ENCODE measurements around the gene SUMO3. TPM values are rescaled to one million over a fixed set of nuclear protein-coding genes. Genes with fewer than 3 reads are reported as not detected.
A peak's percentile ranks its signal among the peaks of the same experiment; 100 is the strongest.

SUMO3 gene
- total and polyA plus RNA-seq, 2 donors (not counting 1 experiment from before 2014, with no cell fraction given), result 96.3 to 190 TPM

DNA sequence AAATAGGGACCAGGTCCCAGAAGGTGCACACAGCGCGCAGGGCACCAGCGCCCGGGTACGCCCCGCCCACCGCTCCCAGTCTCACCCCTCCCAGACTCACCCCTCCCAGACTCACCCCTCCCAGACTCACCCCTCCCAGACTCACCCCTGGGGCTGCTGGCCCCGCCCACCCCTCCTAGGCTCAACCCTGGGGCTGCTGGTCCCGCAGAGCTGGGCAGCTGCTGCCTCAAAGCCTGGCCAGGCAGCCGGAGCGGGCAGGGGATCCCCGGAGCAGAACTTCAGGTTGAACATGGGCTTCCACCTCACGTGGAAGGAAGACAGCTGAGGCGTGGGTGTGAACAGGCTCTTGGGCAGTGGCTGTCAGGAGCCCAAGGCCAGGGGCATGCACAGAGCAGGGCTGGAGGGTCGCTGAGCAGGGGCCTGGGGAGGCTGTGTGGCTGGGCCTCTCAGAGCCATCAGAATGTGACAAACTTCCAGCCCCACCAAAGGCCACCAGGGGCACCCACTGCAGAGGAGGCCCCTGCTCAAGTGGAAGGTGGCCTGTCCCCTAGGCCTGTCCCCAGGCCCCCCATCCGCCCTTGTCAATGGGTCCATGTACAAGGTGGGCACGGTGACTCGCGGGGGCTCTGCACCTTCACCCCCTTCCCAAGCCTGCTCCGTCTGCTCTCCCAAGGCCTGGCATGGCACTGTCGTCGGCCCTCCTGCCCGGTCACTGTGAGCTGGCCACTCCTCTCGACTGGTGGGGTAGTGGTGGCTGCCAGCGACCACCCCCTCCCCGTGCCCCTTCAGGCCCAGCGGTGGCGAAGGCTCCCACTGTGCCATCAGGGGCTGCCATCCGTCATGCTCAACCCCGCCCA is 20.4 kb upstream of the SUMO3 start:
- no peaks in the 10 kb centered on the region for H3K9me3 ChIP-seq (ENCODE audit: control insufficient read depth, insufficient read depth, low read depth, low read length)
- no peaks in the 10 kb centered on the region for H3K79me2 ChIP-seq (ENCODE audit: control insufficient read depth, insufficient read depth, low read length)
- peaks cover 3% of the 10 kb centered on the region for H3K27me3 ChIP-seq (ENCODE audit: control insufficient read depth, insufficient read depth, low read length)
- H3K4me1 ChIP-seq (ENCODE audit: control insufficient read depth, extremely low read depth, insufficient read depth, low read length), result no peaks in the 10 kb centered on the region
- DNase-seq (ENCODE audit: low read depth in 2 of 2), result no peak
- no peak overlapping the region for H2AFZ ChIP-seq (ENCODE audit: low read length)
- H3K4me2 ChIP-seq (ENCODE audit: extremely low read depth, insufficient read depth, low read length), result no peak overlapping the region
- H4K20me1 ChIP-seq (ENCODE audit: control insufficient read depth, extremely low read depth, insufficient read depth, low read length), result no peaks in the 10 kb centered on the region
- H3K9ac ChIP-seq (ENCODE audit: insufficient read depth, low read length), result no peak overlapping the region
- no peak overlapping the region for H3K4me3 ChIP-seq (replicated peaks in 1 of 4; ENCODE audit: control extremely low read depth in 1 of 4, insufficient read depth in 1 of 4, low read depth in 3 of 4, low read length in 4 of 4)
- no peak for TF ChIP-seq EZH2 (IDR thresholded peaks at IDR 0.05; ENCODE audit: low read length, missing control alignments)
- TF ChIP-seq, protein P1, sequence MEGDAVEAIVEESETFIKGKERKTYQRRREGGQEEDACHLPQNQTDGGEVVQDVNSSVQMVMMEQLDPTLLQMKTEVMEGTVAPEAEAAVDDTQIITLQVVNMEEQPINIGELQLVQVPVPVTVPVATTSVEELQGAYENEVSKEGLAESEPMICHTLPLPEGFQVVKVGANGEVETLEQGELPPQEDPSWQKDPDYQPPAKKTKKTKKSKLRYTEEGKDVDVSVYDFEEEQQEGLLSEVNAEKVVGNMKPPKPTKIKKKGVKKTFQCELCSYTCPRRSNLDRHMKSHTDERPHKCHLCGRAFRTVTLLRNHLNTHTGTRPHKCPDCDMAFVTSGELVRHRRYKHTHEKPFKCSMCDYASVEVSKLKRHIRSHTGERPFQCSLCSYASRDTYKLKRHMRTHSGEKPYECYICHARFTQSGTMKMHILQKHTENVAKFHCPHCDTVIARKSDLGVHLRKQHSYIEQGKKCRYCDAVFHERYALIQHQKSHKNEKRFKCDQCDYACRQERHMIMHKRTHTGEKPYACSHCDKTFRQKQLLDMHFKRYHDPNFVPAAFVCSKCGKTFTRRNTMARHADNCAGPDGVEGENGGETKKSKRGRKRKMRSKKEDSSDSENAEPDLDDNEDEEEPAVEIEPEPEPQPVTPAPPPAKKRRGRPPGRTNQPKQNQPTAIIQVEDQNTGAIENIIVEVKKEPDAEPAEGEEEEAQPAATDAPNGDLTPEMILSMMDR (conservative IDR thresholded peaks at IDR 0.05 in 1 of 2, IDR thresholded peaks at IDR 0.05 in 1 of 2; ENCODE audit: low read depth in 1 of 2, low read length in 2 of 2), result no peak
- H3K27ac ChIP-seq (ENCODE audit: insufficient read depth, low read length), result no peak overlapping the region
- H3K36me3 ChIP-seq (ENCODE audit: control insufficient read depth, insufficient read depth, low read length), result no peaks in the 10 kb centered on the region

DNA sequence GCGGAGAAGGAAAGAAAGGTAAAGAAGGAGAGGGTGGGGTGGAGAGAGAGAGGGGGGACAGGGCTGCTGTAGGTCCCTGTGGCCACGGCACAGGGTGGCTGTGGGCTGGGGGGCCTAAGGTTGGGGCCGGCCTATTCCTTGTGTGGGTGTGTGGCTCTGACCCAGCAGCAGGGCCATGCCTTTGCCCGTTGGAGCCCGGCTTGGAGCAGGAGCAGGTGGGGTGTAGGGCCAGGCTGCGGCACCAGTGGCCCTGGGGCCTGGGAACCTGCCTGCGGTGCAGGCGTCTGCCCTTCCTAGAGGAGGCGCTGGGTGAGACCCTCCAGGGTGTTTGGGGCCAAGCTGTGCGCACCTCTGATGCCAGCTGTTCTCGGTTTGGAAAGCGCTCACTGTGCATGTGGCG is 19.7 kb upstream of the SUMO3 start:
- H3K79me2 ChIP-seq (ENCODE audit: control insufficient read depth, insufficient read depth, low read length), result no peaks in the 10 kb centered on the region
- H3K4me2 ChIP-seq (ENCODE audit: extremely low read depth, insufficient read depth, low read length), result no peak overlapping the region
- no peaks in the 10 kb centered on the region for H3K4me1 ChIP-seq (ENCODE audit: control insufficient read depth, extremely low read depth, insufficient read depth, low read length)
- TF ChIP-seq, protein P1 (conservative IDR thresholded peaks at IDR 0.05 in 1 of 2, IDR thresholded peaks at IDR 0.05 in 1 of 2; ENCODE audit: low read depth in 1 of 2, low read length in 2 of 2), result no peak
- TF ChIP-seq EZH2 (IDR thresholded peaks at IDR 0.05; ENCODE audit: low read length, missing control alignments), result no peak
- no peak for DNase-seq (ENCODE audit: low read depth in 2 of 2)
- no peak overlapping the region for H2AFZ ChIP-seq (ENCODE audit: low read length)
- no peak overlapping the region for H3K27ac ChIP-seq (ENCODE audit: insufficient read depth, low read length)
- no peak overlapping the region for H3K9ac ChIP-seq (ENCODE audit: insufficient read depth, low read length)
- no peaks in the 10 kb centered on the region for H3K9me3 ChIP-seq (ENCODE audit: control insufficient read depth, insufficient read depth, low read depth, low read length)
- H3K4me3 ChIP-seq (replicated peaks in 1 of 4; ENCODE audit: control extremely low read depth in 1 of 4, insufficient read depth in 1 of 4, low read depth in 3 of 4, low read length in 4 of 4), result no peak overlapping the region
- no peaks in the 10 kb centered on the region for H3K36me3 ChIP-seq (ENCODE audit: control insufficient read depth, insufficient read depth, low read length)
- H4K20me1 ChIP-seq (ENCODE audit: control insufficient read depth, extremely low read depth, insufficient read depth, low read length), result no peaks in the 10 kb centered on the region
- H3K27me3 ChIP-seq (ENCODE audit: control insufficient read depth, insufficient read depth, low read length), result no peaks in the 10 kb centered on the region

DNA sequence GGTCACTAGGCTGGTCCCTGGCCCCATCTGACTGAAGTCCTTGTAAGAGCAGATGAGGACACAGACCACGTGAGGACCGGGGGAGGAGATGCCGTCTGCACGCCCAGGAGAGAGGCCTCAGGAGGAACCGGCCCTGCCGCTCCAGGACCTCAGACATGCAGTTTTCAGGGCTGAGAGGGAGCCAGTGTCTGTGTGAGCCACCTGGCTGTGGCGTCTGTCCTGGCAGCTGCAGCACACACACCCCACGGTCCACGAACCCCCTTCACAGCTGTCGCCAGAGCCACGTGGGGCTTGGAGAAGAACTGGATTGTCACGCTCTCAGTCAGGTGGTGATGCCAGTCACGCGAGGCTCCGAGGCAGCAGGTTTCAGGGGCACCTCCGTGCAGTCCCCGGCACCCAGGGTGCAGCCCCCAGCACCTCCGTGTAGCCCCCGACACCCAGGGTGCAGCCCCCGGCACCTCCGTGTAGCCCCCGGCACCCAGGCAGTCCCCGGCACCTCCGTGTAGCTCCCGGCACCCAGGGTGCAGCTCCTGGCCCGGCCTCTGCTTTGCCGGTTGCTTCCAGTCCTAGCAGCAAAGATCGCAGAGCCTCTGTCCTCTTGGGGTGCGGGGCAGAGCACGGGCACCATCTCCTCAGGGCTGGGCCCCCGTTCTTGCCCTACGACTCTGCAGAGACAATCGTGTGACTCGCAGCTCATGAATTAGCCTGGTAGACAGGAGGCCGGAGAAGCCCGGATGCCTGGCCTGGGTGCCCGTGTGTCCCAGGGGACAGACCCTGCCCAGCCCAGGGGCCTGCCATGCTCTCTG is 19.0 kb upstream of the SUMO3 start:
- peak in 1 of 2 donors; percentile 6 for DNase-seq (ENCODE audit: low read depth in 2 of 2)
- H4K20me1 ChIP-seq (ENCODE audit: control insufficient read depth, extremely low read depth, insufficient read depth, low read length), result no peaks in the 10 kb centered on the region
- no peak overlapping the region for H3K4me2 ChIP-seq (ENCODE audit: extremely low read depth, insufficient read depth, low read length)
- no peaks in the 10 kb centered on the region for H3K27me3 ChIP-seq (ENCODE audit: control insufficient read depth, insufficient read depth, low read length)
- no peak overlapping the region for H3K4me3 ChIP-seq (replicated peaks in 1 of 4; ENCODE audit: control extremely low read depth in 1 of 4, insufficient read depth in 1 of 4, low read depth in 3 of 4, low read length in 4 of 4)
- no peak for TF ChIP-seq EZH2 (IDR thresholded peaks at IDR 0.05; ENCODE audit: low read length, missing control alignments)
- TF ChIP-seq, protein P1 (conservative IDR thresholded peaks at IDR 0.05 in 1 of 2, IDR thresholded peaks at IDR 0.05 in 1 of 2; ENCODE audit: low read depth in 1 of 2, low read length in 2 of 2), result no peak
- no peaks in the 10 kb centered on the region for H3K79me2 ChIP-seq (ENCODE audit: control insufficient read depth, insufficient read depth, low read length)
- no peaks in the 10 kb centered on the region for H3K4me1 ChIP-seq (ENCODE audit: control insufficient read depth, extremely low read depth, insufficient read depth, low read length)
- H3K36me3 ChIP-seq (ENCODE audit: control insufficient read depth, insufficient read depth, low read length), result no peaks in the 10 kb centered on the region
- no peak overlapping the region for H3K9ac ChIP-seq (ENCODE audit: insufficient read depth, low read length)
- H3K27ac ChIP-seq (ENCODE audit: insufficient read depth, low read length), result no peak overlapping the region
- H2AFZ ChIP-seq (ENCODE audit: low read length), result no peak overlapping the region
- H3K9me3 ChIP-seq (ENCODE audit: control insufficient read depth, insufficient read depth, low read depth, low read length), result no peaks in the 10 kb centered on the region

Data from fibroblast of lung (primary cell).